Mesenchymal stem cell (in vitro differentiated cells and primary cell): ENCODE data around the gene SREK1IP1.
"Not testable (repeated sequence)": the region's sequence is repeated elsewhere in the genome, so short reads cannot be mapped to it uniquely, and the experiment has no call there.

ENCODE experiments used
- DNase-seq: peaks from one replicate; pipeline ENCODE4 v3.0.0-alpha.2; 2013
- H2AFZ ChIP-seq: one replicate; pipeline ENCODE4 v1.6.1; 2013; ENCODE audit warnings: low read depth, mild to moderate bottlenecking, control low read depth, inconsistent platforms, low read length, moderate library complexity
- H2AK5ac ChIP-seq: 2 replicates; pipeline ENCODE4 v1.6.1; 2013; ENCODE audit warnings: low read length, moderate library complexity, mild to moderate bottlenecking, inconsistent platforms; ENCODE audit not compliant: severe bottlenecking
- H2BK120ac ChIP-seq: one replicate; pipeline ENCODE4 v1.6.1; 2013; ENCODE audit warnings: low read depth, mild to moderate bottlenecking, inconsistent platforms, low read length, moderate library complexity
- H2BK12ac ChIP-seq, 2 experiments: one replicate each; pipeline ENCODE4 v1.6.1; 2013; ENCODE audit warnings: inconsistent platforms in 2 of 2, low read length in 2 of 2, mild to moderate bottlenecking in 2 of 2, moderate library complexity in 2 of 2, control low read depth in 1 of 2
- H2BK15ac ChIP-seq: one replicate; pipeline ENCODE4 v1.6.1; 2013; ENCODE audit warnings: mild to moderate bottlenecking, low read depth, inconsistent platforms; ENCODE audit not compliant: poor library complexity, severe bottlenecking
- H2BK5ac ChIP-seq: 2 replicates; pipeline ENCODE4 v1.6.1; 2013; ENCODE audit warnings: low read depth, mild to moderate bottlenecking, low read length, control low read depth, inconsistent platforms; ENCODE audit not compliant: poor library complexity, severe bottlenecking
- H3K14ac ChIP-seq, 2 experiments: one replicate each; pipeline ENCODE4 v1.6.1; 2013; ENCODE audit warnings: inconsistent platforms in 2 of 2, low read length in 2 of 2, control low read depth in 1 of 2, mild to moderate bottlenecking in 1 of 2, moderate library complexity in 1 of 2
- H3K18ac ChIP-seq, 2 experiments: one replicate each; pipeline ENCODE4 v1.6.1; 2013; ENCODE audit warnings: inconsistent platforms in 2 of 2, low read length in 2 of 2, control low read depth in 1 of 2, low read depth in 1 of 2, mild to moderate bottlenecking in 1 of 2
- H3K23ac ChIP-seq, 2 experiments: one replicate each; pipeline ENCODE4 v1.6.1; 2013; ENCODE audit warnings: inconsistent platforms in 2 of 2, low read length in 2 of 2, mild to moderate bottlenecking in 2 of 2, moderate library complexity in 2 of 2, control low read depth in 1 of 2
- H3K27ac ChIP-seq: 2 replicates; pipeline ENCODE4 v1.5.1; 2013; ENCODE audit warnings: mild to moderate bottlenecking, moderate library complexity, low read length, control low read depth, inconsistent platforms; ENCODE audit not compliant: poor library complexity, severe bottlenecking
- H3K27me3 ChIP-seq, 2 experiments: 2 replicates each; pipeline versions ENCODE4 v1.6.1 to v1.7.0; 2013; ENCODE audit warnings: low read length in 2 of 2, mild to moderate bottlenecking in 2 of 2, moderate library complexity in 2 of 2, control low read depth in 1 of 2, inconsistent platforms in 1 of 2; ENCODE audit not compliant: control insufficient read depth in 1 of 2, insufficient read depth in 1 of 2
- H3K36me3 ChIP-seq, 2 experiments: 2 replicates each; pipeline versions ENCODE4 v1.6.1 to v1.7.0; 2013; ENCODE audit warnings: low read length in 2 of 2, control low read depth in 1 of 2, inconsistent platforms in 1 of 2, low read depth in 1 of 2, mild to moderate bottlenecking in 1 of 2; ENCODE audit not compliant: insufficient read depth in 2 of 2, control insufficient read depth in 1 of 2
- H3K4ac ChIP-seq, 2 experiments: one replicate each; pipeline ENCODE4 v1.6.1; 2013; ENCODE audit warnings: inconsistent platforms in 2 of 2, low read length in 2 of 2, mild to moderate bottlenecking in 2 of 2, moderate library complexity in 2 of 2, control low read depth in 1 of 2, low read depth in 1 of 2
- H3K4me1 ChIP-seq: 2 replicates; pipeline ENCODE4 v1.6.1; 2013; ENCODE audit warnings: low read depth, low read length, control low read depth; ENCODE audit not compliant: control insufficient read depth, insufficient read depth
- H3K4me2 ChIP-seq: 2 replicates; pipeline ENCODE4 v1.6.1; 2013; ENCODE audit warnings: low read length, mild to moderate bottlenecking, inconsistent platforms; ENCODE audit not compliant: poor library complexity, severe bottlenecking
- H3K4me3 ChIP-seq, 2 experiments: 2 replicates each; pipeline versions ENCODE4 v1.5.1 to v1.7.0; 2013; ENCODE audit warnings: low read length in 2 of 2, mild to moderate bottlenecking in 2 of 2, control low read depth in 1 of 2, low read depth in 1 of 2; ENCODE audit not compliant: insufficient read depth in 1 of 2
- H3K79me1 ChIP-seq: replicated peaks from 2 replicates; pipeline ENCODE4 v1.6.1; 2013; ENCODE audit warnings: mild to moderate bottlenecking, control low read depth, low read length, inconsistent platforms; ENCODE audit not compliant: poor library complexity, severe bottlenecking
- H3K9ac ChIP-seq: 2 replicates; pipeline ENCODE4 v1.7.0; 2013; ENCODE audit warnings: mild to moderate bottlenecking, low read length, moderate library complexity
- H3K9me3 ChIP-seq: 2 replicates; pipeline ENCODE4 v1.7.0; 2013; ENCODE audit warnings: mild to moderate bottlenecking, low read length; ENCODE audit not compliant: control insufficient read depth
- H4K8ac ChIP-seq: one replicate; pipeline ENCODE4 v1.6.1; 2013; ENCODE audit warnings: inconsistent platforms, mild to moderate bottlenecking, low read length, moderate library complexity
- H4K91ac ChIP-seq: one replicate; pipeline ENCODE4 v1.6.1; 2013; ENCODE audit warnings: mild to moderate bottlenecking, low read length, inconsistent platforms
- WGBS: methylation state at CpG from one replicate; pipeline ENCODE4 v1.1.7; 2013; ENCODE audit warnings: mixed read lengths; 5-methylcytosine and 5-hydroxymethylcytosine counted together

SREK1IP1 gene

GRCh38 chr5:64700765-64701164 is 67.7 kb downstream of the SREK1IP1 start:
- no peak overlapping the region for H2AK5ac ChIP-seq
- no peak overlapping the region for H3K27ac ChIP-seq
- no peak overlapping the region for H2BK120ac ChIP-seq
- H2BK5ac ChIP-seq = no peak overlapping the region
- no peak overlapping the region for H3K18ac ChIP-seq
- no peak overlapping the region for H2BK12ac ChIP-seq
- H3K36me3 ChIP-seq = no peaks in the 10 kb centered on the region
- no peak overlapping the region for H3K4ac ChIP-seq
- no peak overlapping the region for H4K8ac ChIP-seq
- WGBS = 100% methylated on average over 2 of the region's 4 CpGs
- no peak overlapping the region for H3K23ac ChIP-seq
- no peaks in the 10 kb centered on the region for H3K4me1 ChIP-seq
- no peak overlapping the region for H3K14ac ChIP-seq
- no peak overlapping the region for H2BK15ac ChIP-seq
- no peak overlapping the region for H3K4me2 ChIP-seq
- DNase-seq = no peak
- H3K9ac ChIP-seq = no peak overlapping the region
- peaks cover 15% of the 10 kb centered on the region for H3K9me3 ChIP-seq
- H4K91ac ChIP-seq = no peak overlapping the region
- H2AFZ ChIP-seq = no peak overlapping the region
- H3K4me3 ChIP-seq = no peak overlapping the region
- H3K79me1 ChIP-seq = no peaks in the 10 kb centered on the region
- H3K27me3 ChIP-seq = peaks cover 0 to 8% of the 10 kb centered on the region in 2 experiments

- H3K18ac ChIP-seq, H3K4me3 ChIP-seq, H2BK120ac ChIP-seq, H2BK15ac ChIP-seq, H2AK5ac ChIP-seq, H3K27ac ChIP-seq, H4K91ac ChIP-seq, H3K9ac ChIP-seq, H2BK5ac ChIP-seq, H3K36me3 ChIP-seq, H3K79me1 ChIP-seq, DNase-seq, H2AFZ ChIP-seq, H2BK12ac ChIP-seq, H3K14ac ChIP-seq, H4K8ac ChIP-seq, H3K4me1 ChIP-seq, H3K4ac ChIP-seq, H3K4me2 ChIP-seq, H3K23ac ChIP-seq: not testable (repeated sequence)
- WGBS = 92% methylated on average over 7 of the region's 7 CpGs
- peaks cover 15% of the 10 kb centered on the region for H3K9me3 ChIP-seq
- peaks cover 13 to 22% of the 10 kb centered on the region in 2 experiments for H3K27me3 ChIP-seq
Measured at GRCh38 chr5:64696414-64696813, 72.1 kb downstream of the SREK1IP1 start.

- no peak overlapping the region for H2BK12ac ChIP-seq
- H2BK120ac ChIP-seq = no peak overlapping the region
- H3K4me2 ChIP-seq = no peak overlapping the region
- no peak overlapping the region for H3K14ac ChIP-seq
- no peak overlapping the region for H2BK15ac ChIP-seq
- H2AFZ ChIP-seq = no peak overlapping the region
- H3K27me3 ChIP-seq = peaks cover 40 to 42% of the 10 kb centered on the region in 2 experiments
- no peak overlapping the region for H4K8ac ChIP-seq
- H3K4ac ChIP-seq = no peak overlapping the region
- no peak overlapping the region for H3K4me3 ChIP-seq
- no peak overlapping the region for H2AK5ac ChIP-seq
- no peak overlapping the region for H4K91ac ChIP-seq
- WGBS = 68% methylated on average over 2 of the region's 2 CpGs
- H2BK5ac ChIP-seq = no peak overlapping the region
- no peak overlapping the region for H3K23ac ChIP-seq
- H3K27ac ChIP-seq = no peak overlapping the region
- peaks cover 11% of the 10 kb centered on the region for H3K4me1 ChIP-seq
- H3K79me1 ChIP-seq = no peaks in the 10 kb centered on the region
- DNase-seq = no peak
- H3K18ac ChIP-seq = no peak overlapping the region
- no peaks in the 10 kb centered on the region for H3K36me3 ChIP-seq
- H3K9me3 ChIP-seq = peaks cover 14% of the 10 kb centered on the region
- H3K9ac ChIP-seq = no peak overlapping the region
Measured at GRCh38 chr5:64693636-64694035, 74.9 kb downstream of the SREK1IP1 start.

- Histone ChIP-seq H4K91ac (no peak overlapping the region), H3K9me3 (no peaks in the 10 kb centered on the region), H3K14ac (no peak overlapping the region), H2BK5ac (no peak overlapping the region), H2AFZ (no peak overlapping the region), H3K4ac (no peak overlapping the region), H3K4me1 (peaks cover 11% of the 10 kb centered on the region), H3K4me3 (no peak overlapping the region), H3K18ac (no peak overlapping the region), H3K27ac (no peak overlapping the region), H3K79me1 (no peaks in the 10 kb centered on the region), H3K23ac (no peak overlapping the region), H2BK120ac (no peak overlapping the region), H3K36me3 (no peaks in the 10 kb centered on the region), H3K4me2 (peak overlapping the region; percentile 97), H2AK5ac (no peak overlapping the region), H2BK15ac (no peak overlapping the region), H4K8ac (no peak overlapping the region), H3K9ac (no peak overlapping the region), H2BK12ac (no peak overlapping the region), H3K27me3 (peaks cover 52 to 61% of the 10 kb centered on the region in 2 experiments)
- no CpG with 5 or more reads among the region's 3 CpGs for WGBS
- no peak for DNase-seq
Measured at GRCh38 chr5:64691291-64691690, 77.2 kb downstream of the SREK1IP1 start.
